Mesendoderm (in vitro differentiated cells): Measurements from ENCODE around the gene COX11.

Experiments
- DNase-seq: peaks from one replicate; pipeline ENCODE4 v3.0.0; 2013
- H2AK5ac ChIP-seq: 2 replicates; pipeline ENCODE4 v1.6.1; 2013; ENCODE audit warnings: low read length, inconsistent platforms
- H2BK120ac ChIP-seq: 2 replicates; pipeline ENCODE4 v1.6.1; 2013; ENCODE audit warnings: low read depth, mild to moderate bottlenecking, low read length, moderate library complexity, mixed read lengths
- H2BK15ac ChIP-seq: replicated peaks from 2 replicates; pipeline ENCODE4 v1.6.1; 2013; ENCODE audit warnings: low read depth, mild to moderate bottlenecking, moderate library complexity
- H2BK5ac ChIP-seq: 2 replicates; pipeline ENCODE4 v1.6.1; 2013; ENCODE audit warnings: low read length, inconsistent platforms
- H3K18ac ChIP-seq: 2 replicates; pipeline ENCODE4 v1.6.1; 2013; ENCODE audit warnings: mild to moderate bottlenecking, low read length, mixed read lengths
- H3K23ac ChIP-seq: one replicate; pipeline ENCODE4 v1.6.1; 2013; ENCODE audit warnings: low read length
- H3K27ac ChIP-seq: 2 replicates; pipeline ENCODE4 v1.5.1; 2013; ENCODE audit warnings: low read depth, mild to moderate bottlenecking, inconsistent platforms, low read length, moderate library complexity
- H3K27me3 ChIP-seq: 2 replicates; pipeline ENCODE4 v1.6.1; 2013; ENCODE audit warnings: low read length, control low read depth, mild to moderate bottlenecking, inconsistent platforms; ENCODE audit not compliant: insufficient read depth, poor library complexity
- H3K36me3 ChIP-seq: 2 replicates; pipeline ENCODE4 v1.6.1; 2013; ENCODE audit warnings: low read length, inconsistent platforms; ENCODE audit not compliant: control insufficient read depth, insufficient read depth
- H3K4ac ChIP-seq: one replicate; pipeline ENCODE4 v1.6.1; 2013; ENCODE audit warnings: low read depth, mild to moderate bottlenecking, low read length, moderate library complexity
- H3K4me1 ChIP-seq: 2 replicates; pipeline ENCODE4 v1.6.1; 2013; ENCODE audit warnings: low read depth, low read length, inconsistent platforms; ENCODE audit not compliant: control insufficient read depth
- H3K4me2 ChIP-seq: 2 replicates; pipeline ENCODE4 v1.6.1; 2013; ENCODE audit warnings: low read length
- H3K4me3 ChIP-seq: 2 replicates; pipeline ENCODE4 v1.5.1; 2013; ENCODE audit warnings: mild to moderate bottlenecking, low read length
- H3K56ac ChIP-seq: one replicate; pipeline ENCODE4 v1.6.1; 2013; ENCODE audit warnings: low read length
- H3K79me1 ChIP-seq: 2 replicates; pipeline ENCODE4 v1.6.1; 2013; ENCODE audit warnings: low read length, inconsistent platforms
- H3K79me2 ChIP-seq: 2 replicates; pipeline ENCODE4 v1.6.1; 2013; ENCODE audit warnings: mild to moderate bottlenecking, low read length; ENCODE audit not compliant: control insufficient read depth, insufficient read depth
- H3K9ac ChIP-seq: 2 replicates; pipeline ENCODE4 v1.6.1; 2013; ENCODE audit warnings: low read length, inconsistent platforms
- H4K5ac ChIP-seq: one replicate; pipeline ENCODE4 v1.6.1; 2013; ENCODE audit warnings: low read length
- H4K8ac ChIP-seq: one replicate; pipeline ENCODE4 v1.6.1; 2013; ENCODE audit warnings: low read depth, mild to moderate bottlenecking, control low read depth, low read length, moderate library complexity
- WGBS: extraction: QIAGEN DNeasy Blood & Tissue Kit; methylation state at CpG from one replicate; pipeline ENCODE4 v1.1.7; 2013; ENCODE audit warnings: low lambda C conversion rate, missing lambda C conversion rate; ENCODE audit not compliant: insufficient coverage; ENCODE audit errors: extremely low coverage; 5-methylcytosine and 5-hydroxymethylcytosine counted together

The COX11 gene

GRCh38 chr17:54945231-54945630 is 23.2 kb downstream of the COX11 start:
- Histone ChIP-seq H3K79me2 (no peaks in the 10 kb centered on the region), H2BK5ac (no peak overlapping the region), H3K4me3 (no peak overlapping the region), H2AK5ac (no peak overlapping the region), H3K27ac (no peak overlapping the region), H3K79me1 (no peaks in the 10 kb centered on the region), H4K5ac (no peak overlapping the region), H4K8ac (no peak overlapping the region), H2BK120ac (no peak overlapping the region), H3K4me1 (no peaks in the 10 kb centered on the region), H3K36me3 (peaks cover 2% of the 10 kb centered on the region), H3K9ac (no peak overlapping the region), H3K27me3 (no peaks in the 10 kb centered on the region), H3K18ac (no peak overlapping the region), H3K4me2 (no peak overlapping the region), H2BK15ac (no peak overlapping the region), H3K56ac (no peak overlapping the region), H3K23ac (no peak overlapping the region), H3K4ac (no peak overlapping the region)
- no peak for DNase-seq
- WGBS: no CpG with 5 or more reads among the region's 1 CpG

GRCh38 chr17:54944796-54945195 is 23.7 kb downstream of the COX11 start:
- H3K27me3 ChIP-seq: no peaks in the 10 kb centered on the region
- no peak overlapping the region for H4K5ac ChIP-seq
- no peak overlapping the region for H2BK120ac ChIP-seq
- H3K4me1 ChIP-seq: no peaks in the 10 kb centered on the region
- no peak for DNase-seq
- H3K4me2 ChIP-seq: no peak overlapping the region
- no peak overlapping the region for H3K56ac ChIP-seq
- H3K23ac ChIP-seq: no peak overlapping the region
- H2AK5ac ChIP-seq: no peak overlapping the region
- WGBS: no CpG with 5 or more reads among the region's 1 CpG
- peaks cover 2% of the 10 kb centered on the region for H3K36me3 ChIP-seq
- H3K4ac ChIP-seq: no peak overlapping the region
- no peak overlapping the region for H3K18ac ChIP-seq
- H3K79me1 ChIP-seq: no peaks in the 10 kb centered on the region
- H2BK5ac ChIP-seq: no peak overlapping the region
- no peak overlapping the region for H3K9ac ChIP-seq
- H2BK15ac ChIP-seq: no peak overlapping the region
- no peak overlapping the region for H3K27ac ChIP-seq
- no peak overlapping the region for H3K4me3 ChIP-seq
- no peaks in the 10 kb centered on the region for H3K79me2 ChIP-seq
- no peak overlapping the region for H4K8ac ChIP-seq

DNA sequence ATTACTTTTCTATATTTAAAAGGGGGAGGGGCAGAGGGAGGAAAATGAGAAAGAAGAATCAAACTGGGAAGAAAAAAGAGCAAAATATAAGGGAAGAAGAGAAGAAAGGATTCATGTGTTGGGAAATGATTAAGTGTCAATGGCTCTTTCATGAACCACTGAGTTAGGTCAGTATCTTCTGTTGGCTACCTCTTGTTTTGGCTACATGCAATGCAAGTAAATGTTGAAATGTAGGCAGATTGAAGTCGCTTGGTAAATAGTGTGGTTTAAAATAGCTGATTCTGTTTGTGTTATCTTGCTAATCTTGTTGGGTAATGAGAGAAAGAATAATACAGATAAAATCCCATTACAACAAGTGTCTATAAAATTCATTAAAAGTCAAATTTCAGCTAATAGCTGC is 27.2 kb downstream of the COX11 start:
- no peak overlapping the region for H2AK5ac ChIP-seq
- no peak overlapping the region for H4K5ac ChIP-seq
- no peak overlapping the region for H3K4ac ChIP-seq
- H3K18ac ChIP-seq: no peak overlapping the region
- H3K4me1 ChIP-seq: no peaks in the 10 kb centered on the region
- no peak overlapping the region for H4K8ac ChIP-seq
- no peak overlapping the region for H3K9ac ChIP-seq
- no peak overlapping the region for H2BK15ac ChIP-seq
- no peak overlapping the region for H3K4me3 ChIP-seq
- H3K36me3 ChIP-seq: no peaks in the 10 kb centered on the region
- no peak overlapping the region for H2BK5ac ChIP-seq
- H3K23ac ChIP-seq: no peak overlapping the region
- H3K56ac ChIP-seq: no peak overlapping the region
- H3K27me3 ChIP-seq: no peaks in the 10 kb centered on the region
- no peaks in the 10 kb centered on the region for H3K79me1 ChIP-seq
- no peak for DNase-seq
- H2BK120ac ChIP-seq: no peak overlapping the region
- H3K27ac ChIP-seq: no peak overlapping the region
- H3K79me2 ChIP-seq: no peaks in the 10 kb centered on the region
- WGBS: no CpG with 5 or more reads among the region's 1 CpG
- H3K4me2 ChIP-seq: no peak overlapping the region

GRCh38 chr17:54937426-54937825 is 31.0 kb downstream of the COX11 start:
- no peak overlapping the region for H4K5ac ChIP-seq
- no peak for DNase-seq
- no peak overlapping the region for H4K8ac ChIP-seq
- H3K18ac ChIP-seq: no peak overlapping the region
- no peak overlapping the region for H3K4me2 ChIP-seq
- no peak overlapping the region for H3K4ac ChIP-seq
- no peaks in the 10 kb centered on the region for H3K36me3 ChIP-seq
- no peaks in the 10 kb centered on the region for H3K27me3 ChIP-seq
- no peak overlapping the region for H2AK5ac ChIP-seq
- H3K4me3 ChIP-seq: no peak overlapping the region
- no peak overlapping the region for H3K9ac ChIP-seq
- H3K79me2 ChIP-seq: no peaks in the 10 kb centered on the region
- no CpG with 5 or more reads among the region's 1 CpG for WGBS
- H2BK5ac ChIP-seq: no peak overlapping the region
- no peak overlapping the region for H3K23ac ChIP-seq
- no peak overlapping the region for H2BK120ac ChIP-seq
- H3K4me1 ChIP-seq: peaks cover 2% of the 10 kb centered on the region
- no peak overlapping the region for H3K27ac ChIP-seq
- H2BK15ac ChIP-seq: no peak overlapping the region
- no peaks in the 10 kb centered on the region for H3K79me1 ChIP-seq
- H3K56ac ChIP-seq: no peak overlapping the region

DNA sequence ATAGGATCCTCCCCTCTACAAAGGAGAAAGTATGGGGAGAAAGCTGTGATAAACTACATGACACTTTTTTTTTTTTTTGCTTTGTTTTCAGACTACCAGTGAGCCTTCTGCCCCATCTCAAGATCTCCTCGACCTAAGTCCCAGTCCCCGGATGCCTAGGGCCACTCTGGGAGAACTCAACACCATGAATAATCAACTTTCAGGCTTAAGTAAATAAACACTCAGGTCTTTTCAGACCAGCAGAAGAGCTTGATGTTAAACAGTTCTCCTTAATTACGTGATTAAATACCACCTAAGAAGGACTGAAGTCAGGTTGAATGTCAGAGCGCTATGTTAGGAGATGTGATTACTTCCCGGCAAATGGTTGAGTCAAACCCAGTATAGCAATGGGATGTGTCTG is 31.4 kb downstream of the COX11 start:
- no CpG with 5 or more reads among the region's 5 CpGs for WGBS
- H2BK15ac ChIP-seq: no peak overlapping the region

DNA sequence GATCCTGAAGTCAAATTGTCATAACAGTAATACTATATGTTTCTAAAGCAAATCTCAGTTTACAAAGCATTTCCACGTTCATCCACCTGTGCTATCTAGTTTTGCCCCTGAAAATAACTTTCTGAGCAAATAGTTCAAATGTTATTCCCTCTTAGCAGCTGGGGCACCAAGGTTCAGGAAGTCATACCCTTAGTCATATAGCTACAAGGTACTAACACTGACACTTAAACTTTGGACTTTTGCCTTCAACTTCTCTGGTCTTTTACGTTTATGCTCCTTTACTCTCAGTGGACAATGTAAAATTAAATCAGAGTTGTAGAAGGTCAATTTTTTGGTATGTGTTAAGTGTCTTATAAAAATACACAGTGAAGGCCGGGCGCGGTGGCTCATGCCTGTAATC is 33.0 kb downstream of the COX11 start:
- Histone ChIP-seq H3K27me3 (no peaks in the 10 kb centered on the region), H2BK15ac (no peak overlapping the region), H3K79me1 (no peaks in the 10 kb centered on the region), H3K79me2 (no peaks in the 10 kb centered on the region), H4K5ac (no peak overlapping the region), H3K36me3 (no peaks in the 10 kb centered on the region), H2BK120ac (no peak overlapping the region), H3K18ac (no peak overlapping the region), H3K4me2 (no peak overlapping the region), H3K9ac (no peak overlapping the region), H3K4ac (no peak overlapping the region), H3K56ac (no peak overlapping the region), H3K27ac (no peak overlapping the region), H2AK5ac (no peak overlapping the region), H3K23ac (no peak overlapping the region), H3K4me3 (no peak overlapping the region), H3K4me1 (peaks cover 2% of the 10 kb centered on the region), H4K8ac (no peak overlapping the region), H2BK5ac (no peak overlapping the region)
- WGBS: no CpG with 5 or more reads among the region's 5 CpGs
- peak; percentile 18 for DNase-seq

More for the DNA sequence above, 31.4 kb downstream of the COX11 start:
- H3K79me1 ChIP-seq: no peaks in the 10 kb centered on the region
- no peaks in the 10 kb centered on the region for H3K79me2 ChIP-seq
- no peak overlapping the region for H2AK5ac ChIP-seq
- H2BK5ac ChIP-seq: no peak overlapping the region
- no peak overlapping the region for H3K27ac ChIP-seq
- H4K5ac ChIP-seq: no peak overlapping the region
- no peak overlapping the region for H2BK120ac ChIP-seq
- no peak overlapping the region for H4K8ac ChIP-seq
- peaks cover 2% of the 10 kb centered on the region for H3K4me1 ChIP-seq
- no peak overlapping the region for H3K18ac ChIP-seq
- no peak overlapping the region for H3K4me2 ChIP-seq
- H3K9ac ChIP-seq: no peak overlapping the region
- peak; percentile 20 for DNase-seq
- H3K56ac ChIP-seq: no peak overlapping the region
- H3K23ac ChIP-seq: no peak overlapping the region
- H3K36me3 ChIP-seq: no peaks in the 10 kb centered on the region
- H3K4me3 ChIP-seq: no peak overlapping the region
- H3K4ac ChIP-seq: no peak overlapping the region
- no peaks in the 10 kb centered on the region for H3K27me3 ChIP-seq
